ENCODE data around the gene MAPKAPK3. TPM values are rescaled to one million over a fixed set of nuclear protein-coding genes. Genes with fewer than 3 reads are reported as not detected.
A peak's percentile ranks its signal among the peaks of the same experiment; 100 is the strongest.
"Not testable (repeated sequence)": the region's sequence is repeated elsewhere in the genome, so short reads cannot be mapped to it uniquely, and the experiment has no call there.

The MAPKAPK3 gene
- total RNA-seq, 4 donors from 2014 or later, result 17.2 to 53.7 (median 18.0) TPM

- peaks cover 0 to 16% (median 0%) of the 10 kb centered on the region in 4 donors for H3K4me1 ChIP-seq
- H3K4me3 ChIP-seq, result peak overlapping the region in 3 of 4 donors; percentile 25 to 58 (median 34)
- no peak for DNase-seq (ENCODE audit: low spot score in 2 of 2)
- H3K9me3 ChIP-seq, result no peaks in the 10 kb centered on the region
- peak overlapping the region in 1 of 4 donors; percentile 36 for H3K27ac ChIP-seq
- no peak for TF ChIP-seq POLR2A (IDR thresholded peaks at IDR 0.05)
- peak in 3 of 5 experiments; percentile 23 to 54 (median 23) for TF ChIP-seq CTCF (IDR thresholded peaks at IDR 0.05)
- no peak for TF ChIP-seq EP300 (IDR thresholded peaks at IDR 0.05)
- no peaks in the 10 kb centered on the region for H3K36me3 ChIP-seq
- H3K27me3 ChIP-seq, result peaks cover 0 to 50% of the 10 kb centered on the region in 2 donors
- WGBS, 2 donors, result 3 to 4% methylated on average over 27 to 61 of the region's 65 CpGs
Observed at GRCh38 chr3:50675179-50676030, 58.5 kb downstream of the MAPKAPK3 start.

- H3K36me3 ChIP-seq, result no peaks in the 10 kb centered on the region
- no peak overlapping the region for H3K27ac ChIP-seq
- H3K4me1 ChIP-seq, result peaks cover 0 to 16% (median 0%) of the 10 kb centered on the region in 4 donors
- peaks cover 0 to 56% of the 10 kb centered on the region in 2 donors for H3K27me3 ChIP-seq
- H3K4me3 ChIP-seq, result no peak overlapping the region
- DNase-seq (ENCODE audit: low spot score in 2 of 2), result no peak
- no peaks in the 10 kb centered on the region for H3K9me3 ChIP-seq
- whole genome bisulfite sequencing, 2 donors, result 82 to 86% methylated on average over 7 of the region's 7 CpGs
- TF ChIP-seq POLR2A (IDR thresholded peaks at IDR 0.05), result no peak
- no peak for TF ChIP-seq CTCF (IDR thresholded peaks at IDR 0.05)
Observed at GRCh38 chr3:50676031-50676705, 59.2 kb downstream of the MAPKAPK3 start.

- Histone ChIP-seq H3K27ac (no peak overlapping the region), H3K36me3 (no peaks in the 10 kb centered on the region), H3K27me3 (no peaks in the 10 kb centered on the region), H3K4me3 (no peak overlapping the region), H3K9me3 (no peaks in the 10 kb centered on the region), H3K4me1 (no peaks in the 10 kb centered on the region)
- no peak for DNase-seq (ENCODE audit: low spot score in 2 of 2)
- 67% methylated on average over 7 of the region's 7 CpGs for WGBS, 2 donors
- TF ChIP-seq CTCF (IDR thresholded peaks at IDR 0.05) (no peak), POLR2A (IDR thresholded peaks at IDR 0.05) (no peak), EP300 (IDR thresholded peaks at IDR 0.05) (no peak)
Observed at GRCh38 chr3:50687127-50687751, 70.3 kb downstream of the MAPKAPK3 start.

- Histone ChIP-seq H3K4me1 (no peaks in the 10 kb centered on the region), H3K27me3 (no peaks in the 10 kb centered on the region), H3K27ac (no peak overlapping the region), H3K9me3 (no peaks in the 10 kb centered on the region), H3K4me3 (no peak overlapping the region), H3K36me3 (no peaks in the 10 kb centered on the region)
- no peak for DNase-seq (ENCODE audit: low spot score in 2 of 2)
- TF ChIP-seq CTCF (IDR thresholded peaks at IDR 0.05), result no peak
- TF ChIP-seq POLR2A (IDR thresholded peaks at IDR 0.05), result no peak
- no peak for TF ChIP-seq EP300 (IDR thresholded peaks at IDR 0.05)
- 82 to 90% methylated on average over 2 of the region's 2 CpGs for WGBS, 2 donors
Observed at GRCh38 chr3:50687916-50688315, 71.0 kb downstream of the MAPKAPK3 start.

- DNase-seq (ENCODE audit: low spot score in 2 of 2); H3K4me3 ChIP-seq; H3K9me3 ChIP-seq; H3K27ac ChIP-seq; H3K4me1 ChIP-seq; H3K36me3 ChIP-seq; H3K27me3 ChIP-seq: not testable (repeated sequence)
- WGBS, 2 donors, result 76 to 87% methylated on average over 4 of the region's 4 CpGs
Observed at GRCh38 chr3:50688602-50689001, 71.7 kb downstream of the MAPKAPK3 start.
